ENCODE results near the gene ATXN10.

- TF ChIP-seq KDM1A (IDR thresholded peaks at IDR 0.05; ENCODE audit: borderline replicate concordance, low read length) (no peak), TAF1 (IDR thresholded peaks at IDR 0.05; ENCODE audit: low read depth, low read length) (no peak), SAP30 (IDR thresholded peaks at IDR 0.05; ENCODE audit: insufficient read depth, insufficient replicate concordance, low read length) (no peak), CTCF (IDR thresholded peaks at IDR 0.05; ENCODE audit: control extremely low read depth in 1 of 3, insufficient read depth in 1 of 3, low read depth in 1 of 3, low read length in 3 of 3) (no peak), CHD2 (IDR thresholded peaks at IDR 0.05; ENCODE audit: low read length) (no peak)
Measured at GRCh38 chr22:45758603-45759002, 87.0 kb downstream of the ATXN10 start.

Measured in H1 (cell line).